GM12872 (cell line): ENCODE results near the gene ATP8A2.

Experiments
- TF ChIP-seq, protein P1 (sequence below): IDR thresholded peaks from 3 replicates; pipeline ENCODE4 v1.5.1; 2011; ENCODE audit warnings: low read depth, mild to moderate bottlenecking, low read length, moderate library complexity; ENCODE audit not compliant: insufficient read depth

The ATP8A2 gene

DNA sequence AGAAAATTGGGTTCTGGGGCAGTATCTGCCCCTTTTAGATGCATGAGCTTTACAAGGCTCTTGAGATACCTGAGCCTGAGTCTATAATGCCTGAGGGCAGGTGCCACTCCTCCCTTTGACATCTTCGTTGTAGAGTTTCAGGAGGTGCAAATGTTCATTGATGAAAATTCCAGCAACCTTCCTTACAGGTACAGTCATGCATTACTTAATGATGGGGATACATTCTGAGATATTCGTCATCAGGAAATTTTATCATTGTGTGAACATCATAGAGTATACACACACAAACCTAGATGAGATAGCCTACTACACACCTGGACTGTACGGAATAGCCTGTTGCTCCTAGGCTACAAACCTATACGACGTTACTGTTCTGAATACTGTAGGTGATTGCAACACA, 370.0 kb downstream of the ATP8A2 start:
- TF ChIP-seq, protein P1, sequence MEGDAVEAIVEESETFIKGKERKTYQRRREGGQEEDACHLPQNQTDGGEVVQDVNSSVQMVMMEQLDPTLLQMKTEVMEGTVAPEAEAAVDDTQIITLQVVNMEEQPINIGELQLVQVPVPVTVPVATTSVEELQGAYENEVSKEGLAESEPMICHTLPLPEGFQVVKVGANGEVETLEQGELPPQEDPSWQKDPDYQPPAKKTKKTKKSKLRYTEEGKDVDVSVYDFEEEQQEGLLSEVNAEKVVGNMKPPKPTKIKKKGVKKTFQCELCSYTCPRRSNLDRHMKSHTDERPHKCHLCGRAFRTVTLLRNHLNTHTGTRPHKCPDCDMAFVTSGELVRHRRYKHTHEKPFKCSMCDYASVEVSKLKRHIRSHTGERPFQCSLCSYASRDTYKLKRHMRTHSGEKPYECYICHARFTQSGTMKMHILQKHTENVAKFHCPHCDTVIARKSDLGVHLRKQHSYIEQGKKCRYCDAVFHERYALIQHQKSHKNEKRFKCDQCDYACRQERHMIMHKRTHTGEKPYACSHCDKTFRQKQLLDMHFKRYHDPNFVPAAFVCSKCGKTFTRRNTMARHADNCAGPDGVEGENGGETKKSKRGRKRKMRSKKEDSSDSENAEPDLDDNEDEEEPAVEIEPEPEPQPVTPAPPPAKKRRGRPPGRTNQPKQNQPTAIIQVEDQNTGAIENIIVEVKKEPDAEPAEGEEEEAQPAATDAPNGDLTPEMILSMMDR = no peak

DNA sequence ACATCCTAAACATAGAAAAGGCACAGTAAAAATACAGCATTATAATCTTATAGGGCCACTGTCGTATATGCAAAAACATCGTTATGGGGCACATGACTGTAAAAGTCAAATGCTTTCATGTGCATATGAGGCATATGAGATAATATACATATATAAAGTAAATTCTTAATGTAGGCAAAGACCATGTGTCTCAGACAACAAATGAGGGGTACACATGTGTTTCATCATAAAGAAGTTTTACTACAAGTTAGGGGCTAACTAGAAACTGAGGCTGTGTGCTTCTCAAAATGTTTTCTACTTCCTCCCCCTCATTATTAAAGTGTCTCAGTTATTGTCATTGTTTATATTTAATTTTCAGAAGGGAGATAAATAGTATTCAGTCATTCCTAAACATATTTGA, 370.4 kb downstream of the ATP8A2 start:
- TF ChIP-seq, protein P1 = no peak

DNA sequence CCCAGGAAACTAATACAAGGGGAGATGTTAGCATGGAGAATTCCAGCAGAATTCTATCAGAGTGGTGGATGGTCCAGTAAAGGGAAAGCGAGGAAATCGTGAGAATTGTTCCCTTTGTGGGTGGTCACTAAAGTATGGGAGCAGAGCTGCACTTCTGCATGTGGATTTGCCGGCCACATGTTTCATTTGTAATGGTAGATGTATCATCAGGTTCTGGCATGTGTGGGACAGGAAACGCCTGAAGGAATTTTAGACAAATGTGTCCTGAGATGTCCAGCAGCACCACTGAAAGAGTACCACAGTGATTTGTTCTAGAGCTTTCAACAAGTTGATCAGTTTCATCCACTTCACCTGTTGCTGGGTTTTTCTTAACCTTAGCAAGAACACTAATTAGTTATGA, 371.6 kb downstream of the ATP8A2 start:
- TF ChIP-seq, protein P1 = no peak

DNA sequence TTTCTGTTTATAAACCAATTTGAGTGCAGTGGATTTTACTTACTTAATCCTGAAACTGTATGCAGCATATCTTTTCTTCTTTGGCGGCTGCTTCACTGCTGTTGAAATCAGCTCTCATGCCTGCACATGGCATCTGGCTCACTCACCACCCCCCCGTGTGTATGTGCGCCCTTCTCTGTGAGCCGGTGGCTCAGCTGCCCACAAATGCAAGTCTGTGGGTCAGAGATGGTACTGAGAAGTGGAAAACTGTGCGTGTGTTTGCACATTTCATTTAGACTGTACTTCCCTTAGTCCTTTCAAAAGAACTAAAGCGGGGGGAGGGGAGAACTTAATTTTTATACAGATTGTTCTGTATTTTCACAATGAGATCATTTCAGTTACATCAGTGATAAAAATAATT, 372.4 kb downstream of the ATP8A2 start:
- TF ChIP-seq, protein P1 = no peak

DNA sequence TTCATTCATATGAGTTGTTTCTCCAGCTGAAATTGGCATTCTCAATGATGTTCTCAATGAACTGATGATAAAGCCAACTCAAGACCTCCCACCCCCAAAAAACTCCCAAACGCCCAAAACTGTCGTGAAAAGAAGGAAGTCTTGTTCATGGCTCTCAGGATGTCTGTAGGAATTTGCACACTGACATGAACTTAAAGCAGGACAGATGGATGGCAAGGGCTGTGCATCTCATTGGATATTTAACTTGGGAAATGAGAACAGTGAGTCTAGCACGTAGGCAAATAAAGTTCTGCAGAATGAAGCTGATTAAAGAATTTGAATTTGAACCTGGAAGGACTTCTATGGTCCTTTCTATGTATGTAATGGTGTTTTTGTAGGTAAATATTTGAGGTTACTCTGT, 374.4 kb downstream of the ATP8A2 start:
- TF ChIP-seq, protein P1 = no peak

DNA sequence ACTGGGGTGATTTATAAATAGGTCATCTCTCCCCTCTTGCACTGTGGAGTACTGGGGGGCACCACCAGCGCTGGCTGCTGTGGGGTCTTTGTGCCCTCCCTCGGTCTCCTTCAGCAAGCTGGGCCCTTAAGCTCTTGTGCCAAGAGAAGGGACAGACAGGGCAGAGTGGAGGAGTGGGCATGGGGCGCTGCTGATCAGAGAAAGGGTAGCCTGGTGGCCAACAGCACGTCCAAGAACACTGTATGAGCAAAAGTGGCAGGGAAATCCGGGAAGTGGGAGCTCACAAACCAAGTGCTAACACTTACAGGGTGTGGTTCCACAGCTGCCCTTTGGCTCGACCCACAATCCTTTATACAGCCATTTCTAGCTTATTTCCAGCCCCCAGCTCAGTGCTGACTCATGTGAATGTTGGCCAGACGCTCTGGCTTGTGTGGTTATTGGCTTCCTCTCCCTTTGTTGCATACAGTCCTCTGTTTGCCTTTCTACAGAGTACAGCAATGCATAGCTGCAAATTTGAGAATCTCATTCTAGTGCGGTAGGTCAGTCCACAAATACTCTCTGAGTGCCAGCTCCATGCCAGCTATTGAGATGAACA, 381.3 kb downstream of the ATP8A2 start:
- TF ChIP-seq, protein P1 = no peak

DNA sequence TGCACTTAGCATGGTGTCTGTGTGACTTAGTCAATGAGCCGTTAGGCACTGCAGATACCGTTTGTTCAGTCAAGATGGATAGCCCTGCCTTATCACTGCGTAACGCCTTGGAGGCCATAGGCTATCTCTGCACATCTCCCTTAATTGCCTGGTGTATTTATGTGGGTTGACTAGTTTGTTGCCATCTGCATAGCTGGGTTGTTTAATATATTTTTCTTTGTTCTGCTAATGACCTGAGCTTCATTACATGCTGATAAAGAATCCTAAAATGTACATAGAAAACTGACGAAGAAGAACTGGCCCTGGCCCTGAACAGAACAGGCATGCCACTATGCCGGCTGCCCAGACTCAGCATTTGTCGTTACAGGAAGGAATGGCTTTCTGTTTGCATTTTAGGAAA, 382.2 kb downstream of the ATP8A2 start:
- TF ChIP-seq, protein P1 = no peak
